Fibroblast of pulmonary artery (primary cell): ENCODE results near the gene CCDC159.

Experiments used
- DNase-seq: peaks from one replicate; pipeline ENCODE4 v3.0.0-alpha.2; 2010; ENCODE audit warnings: low read depth
- H3K4me3 ChIP-seq: replicated peaks from 2 replicates; pipeline ENCODE4 v1.5.1; 2011; ENCODE audit warnings: low read depth, mild to moderate bottlenecking, control low read depth, low read length, moderate library complexity
- CTCF ChIP-seq: IDR thresholded peaks from 2 replicates; pipeline ENCODE4 v1.5.1; 2011; ENCODE audit warnings: mild to moderate bottlenecking, control low read depth, low read length, inconsistent platforms; ENCODE audit errors: missing control alignments

CCDC159 gene

GRCh38 chr19:11399667-11400066, 53.3 kb downstream of the CCDC159 start:
- H3K4me3 ChIP-seq = no peak overlapping the region
- no peak for TF ChIP-seq CTCF
- DNase-seq = no peak

- no peak for TF ChIP-seq CTCF
- DNase-seq = no peak
- no peak overlapping the region for H3K4me3 ChIP-seq
Observed at GRCh38 chr19:11400798-11401197, 54.5 kb downstream of the CCDC159 start.

- DNase-seq = no peak
- no peak overlapping the region for H3K4me3 ChIP-seq
- TF ChIP-seq CTCF = no peak
Observed at GRCh38 chr19:11401808-11402543, 55.7 kb downstream of the CCDC159 start.
